OCI-LY3 (cell line): ENCODE measurements around the gene SCAMP5.

Source experiments
- H2AFZ ChIP-seq: fragments of 200-600, 300-600 bp; shearing (Covaris generic); 2 replicates; pipeline ENCODE4 v1.6.0; 2014; ENCODE audit warnings: antibody characterized with exemption, low read depth, low read length
- H3K27ac ChIP-seq: fragments of 200-600, 300-600 bp; sonication (generic); 2 replicates; pipeline ENCODE4 v1.5.1; 2014; ENCODE audit warnings: mild to moderate bottlenecking, low read length, moderate library complexity, mixed read lengths
- H3K27me3 ChIP-seq: fragments of 200-600, 300-600 bp; sonication (generic); 2 replicates; pipeline ENCODE4 v1.6.1; 2014; ENCODE audit warnings: low read depth, low read length, mixed read lengths
- H3K36me3 ChIP-seq: fragments of 200-600, 300-600 bp; sonication (generic); replicated peaks from 2 replicates; pipeline ENCODE3; 2014; ENCODE audit warnings: low read depth, low read length, mixed read lengths
- H3K4me1 ChIP-seq: fragments of 300-600, 200-600 bp; sonication (generic); 2 replicates; pipeline ENCODE4 v1.6.1; 2014; ENCODE audit warnings: low read length, mixed read lengths
- H3K4me2 ChIP-seq: fragments of 200-600, 300-600 bp; sonication (generic); 2 replicates; pipeline ENCODE4 v1.6.1; 2014; ENCODE audit warnings: low read length, mixed read lengths
- H3K4me3 ChIP-seq: fragments of 300-600, 200-600 bp; sonication (generic); 2 replicates; pipeline ENCODE4 v1.5.1; 2014; ENCODE audit warnings: antibody characterized with exemption, mild to moderate bottlenecking, low read length, moderate library complexity
- H3K79me2 ChIP-seq: fragments of 300-600, 200-600 bp; shearing (Covaris generic); 2 replicates; pipeline ENCODE4 v1.6.1; 2014; ENCODE audit warnings: mild to moderate bottlenecking, low read length, mixed read lengths
- H3K9ac ChIP-seq: fragments of 300-600, 200-600 bp; shearing (Covaris generic); 2 replicates; pipeline ENCODE4 v1.6.0; 2014; ENCODE audit warnings: mild to moderate bottlenecking, low read length, moderate library complexity
- H3K9me3 ChIP-seq: fragments of 200-600, 300-600 bp; shearing (Covaris generic); 2 replicates; pipeline ENCODE4 v1.6.1; 2014; ENCODE audit warnings: low read length, mixed read lengths; ENCODE audit not compliant: insufficient read depth
- H4K20me1 ChIP-seq: fragments of 200-600, 300-600 bp; sonication (generic); 2 replicates; pipeline ENCODE4 v1.6.1; 2016; ENCODE audit warnings: low read length, mixed read lengths; ENCODE audit not compliant: insufficient read depth
- EZH2phosphoT487 ChIP-seq: fragments of 200-600 bp; shearing (Covaris generic); IDR thresholded peaks from 2 replicates; pipeline ENCODE4 v1.6.1; 2018; ENCODE audit warnings: antibody characterized with exemption, mixed run types, low read depth
- TF ChIP-seq, protein P1 (sequence below): fragments of 200-600, 300-600 bp; sonication (generic); IDR thresholded peaks from 2 replicates; pipeline ENCODE4 v1.5.1; 2014; ENCODE audit warnings: antibody characterized with exemption, low read length, low read depth

SCAMP5 gene

GRCh38 chr15:74997141-74997540, 1.8 kb downstream of the SCAMP5 start:
- Histone ChIP-seq H3K4me2 (no peak overlapping the region), H3K9me3 (no peaks in the 10 kb centered on the region), H3K36me3 (no peaks in the 10 kb centered on the region), H3K27me3 (0 out of 2 replicates have a peak, but pooled peaks cover 14% of the 10 kb centered on the region), H3K4me3 (no peak overlapping the region), H2AFZ (no peak overlapping the region), H3K4me1 (peaks cover 14% of the 10 kb centered on the region), H3K79me2 (no peaks in the 10 kb centered on the region; the same call in 1 of the 2 replicates), H3K27ac (no peak overlapping the region), H3K9ac (no peak overlapping the region), H4K20me1 (no peaks in the 10 kb centered on the region)
- TF ChIP-seq, protein P1, sequence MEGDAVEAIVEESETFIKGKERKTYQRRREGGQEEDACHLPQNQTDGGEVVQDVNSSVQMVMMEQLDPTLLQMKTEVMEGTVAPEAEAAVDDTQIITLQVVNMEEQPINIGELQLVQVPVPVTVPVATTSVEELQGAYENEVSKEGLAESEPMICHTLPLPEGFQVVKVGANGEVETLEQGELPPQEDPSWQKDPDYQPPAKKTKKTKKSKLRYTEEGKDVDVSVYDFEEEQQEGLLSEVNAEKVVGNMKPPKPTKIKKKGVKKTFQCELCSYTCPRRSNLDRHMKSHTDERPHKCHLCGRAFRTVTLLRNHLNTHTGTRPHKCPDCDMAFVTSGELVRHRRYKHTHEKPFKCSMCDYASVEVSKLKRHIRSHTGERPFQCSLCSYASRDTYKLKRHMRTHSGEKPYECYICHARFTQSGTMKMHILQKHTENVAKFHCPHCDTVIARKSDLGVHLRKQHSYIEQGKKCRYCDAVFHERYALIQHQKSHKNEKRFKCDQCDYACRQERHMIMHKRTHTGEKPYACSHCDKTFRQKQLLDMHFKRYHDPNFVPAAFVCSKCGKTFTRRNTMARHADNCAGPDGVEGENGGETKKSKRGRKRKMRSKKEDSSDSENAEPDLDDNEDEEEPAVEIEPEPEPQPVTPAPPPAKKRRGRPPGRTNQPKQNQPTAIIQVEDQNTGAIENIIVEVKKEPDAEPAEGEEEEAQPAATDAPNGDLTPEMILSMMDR: no peak
- TF ChIP-seq EZH2phosphoT487: no peak

DNA sequence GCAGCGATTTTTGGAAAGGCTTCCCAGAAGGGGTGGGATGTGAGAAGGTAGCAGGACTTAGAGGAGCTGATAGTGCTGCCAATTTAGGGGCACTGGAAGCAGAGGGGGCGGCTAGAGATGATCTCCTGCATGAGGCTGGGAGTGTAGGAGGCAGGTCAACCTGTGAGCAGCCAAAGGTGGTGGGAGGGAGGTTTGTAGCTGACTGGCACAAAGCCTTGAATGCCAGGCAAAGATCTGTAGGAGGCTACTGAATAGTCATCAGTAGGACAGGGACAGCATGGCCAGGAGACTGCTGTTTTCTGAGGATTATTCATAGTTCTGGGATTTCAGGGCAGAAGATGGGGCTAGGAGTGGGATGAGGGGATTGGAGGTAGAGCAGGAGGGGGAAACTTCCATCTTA, 2.2 kb downstream of the SCAMP5 start:
- TF ChIP-seq, protein P1: no peak
- no peak for TF ChIP-seq EZH2phosphoT487
- Histone ChIP-seq H3K4me2 (no peak overlapping the region), H3K4me1 (peaks cover 14% of the 10 kb centered on the region), H3K9ac (no peak overlapping the region), H3K79me2 (no peaks in the 10 kb centered on the region; the same call in 1 of the 2 replicates), H2AFZ (no peak overlapping the region), H3K36me3 (no peaks in the 10 kb centered on the region), H4K20me1 (no peaks in the 10 kb centered on the region), H3K4me3 (no peak overlapping the region), H3K9me3 (no peaks in the 10 kb centered on the region), H3K27ac (no peak overlapping the region), H3K27me3 (peaks cover 17% of the 10 kb centered on the region; the same call in 1 of the 2 replicates)

DNA sequence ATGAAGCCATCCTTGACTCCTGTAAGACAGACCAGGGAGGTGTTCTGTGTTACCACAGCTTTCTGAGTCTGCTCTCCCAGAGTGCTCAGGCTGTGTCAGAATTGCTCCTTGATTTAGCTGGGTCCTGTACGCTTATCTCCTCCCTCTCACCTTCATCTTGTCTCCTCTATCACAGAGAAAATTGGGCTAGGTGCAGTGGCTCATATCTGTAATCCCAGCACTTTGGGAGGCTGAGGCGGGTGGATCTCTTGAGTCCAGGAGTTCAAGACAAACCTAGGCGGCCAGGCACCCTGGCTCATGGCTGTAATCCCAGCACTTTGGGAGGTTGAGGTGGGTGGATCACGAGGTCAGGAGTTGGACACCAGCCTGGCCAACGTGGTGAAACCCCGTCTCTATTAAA, 5.9 kb downstream of the SCAMP5 start:
- TF ChIP-seq, protein P1: no peak
- no peak for TF ChIP-seq EZH2phosphoT487
- no peak overlapping the region for H3K9ac ChIP-seq
- no peaks in the 10 kb centered on the region for H3K36me3 ChIP-seq
- H3K4me1 ChIP-seq: peaks cover 5% of the 10 kb centered on the region
- H3K4me3 ChIP-seq: no peak overlapping the region
- H3K27ac ChIP-seq: no peak overlapping the region
- no peaks in the 10 kb centered on the region for H4K20me1 ChIP-seq
- no peak overlapping the region for H2AFZ ChIP-seq
- peaks cover 13% of the 10 kb centered on the region; the same call in 1 of the 2 replicates for H3K27me3 ChIP-seq
- no peak overlapping the region for H3K4me2 ChIP-seq
- H3K9me3 ChIP-seq: no peaks in the 10 kb centered on the region
- H3K79me2 ChIP-seq: no peaks in the 10 kb centered on the region; the same call in 1 of the 2 replicates

DNA sequence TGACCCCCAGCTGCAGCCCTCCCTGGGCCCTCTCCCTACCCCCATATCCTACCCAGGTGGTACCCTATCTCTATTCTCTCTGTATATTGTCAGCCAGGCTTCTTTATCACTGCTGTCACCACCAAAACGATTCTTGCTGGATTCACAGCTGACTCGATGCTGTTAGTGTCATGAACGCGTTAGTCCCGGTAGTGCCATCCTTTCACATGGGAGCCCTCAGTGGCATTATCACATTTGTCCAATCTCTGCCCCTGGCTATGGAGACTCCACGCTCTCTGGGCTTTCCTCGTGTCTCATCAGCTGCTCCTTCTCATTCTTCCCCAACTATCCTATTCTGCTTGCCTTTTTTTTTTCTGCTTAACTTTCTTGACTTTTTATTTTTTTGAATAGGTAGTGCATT, 7.0 kb downstream of the SCAMP5 start:
- TF ChIP-seq, protein P1: no peak
- TF ChIP-seq EZH2phosphoT487: no peak
- H3K4me1 ChIP-seq: peaks cover 5% of the 10 kb centered on the region
- no peak overlapping the region for H3K4me3 ChIP-seq
- H3K27ac ChIP-seq: no peak overlapping the region
- no peaks in the 10 kb centered on the region for H4K20me1 ChIP-seq
- H3K36me3 ChIP-seq: no peaks in the 10 kb centered on the region
- no peaks in the 10 kb centered on the region for H3K79me2 ChIP-seq
- no peaks in the 10 kb centered on the region for H3K9me3 ChIP-seq
- no peak overlapping the region for H3K4me2 ChIP-seq
- no peak overlapping the region for H2AFZ ChIP-seq
- no peak overlapping the region for H3K9ac ChIP-seq
- H3K27me3 ChIP-seq: peaks cover 4% of the 10 kb centered on the region; the same call in 1 of the 2 replicates
